Psoas muscle (tissue), 8 donors: ENCODE results near the gene CYYR1. TPM values are rescaled to one million over a fixed set of nuclear protein-coding genes. Genes with fewer than 3 reads are reported as not detected.

ENCODE experiments used
- ATAC-seq, 4 donors: fragments of 200-7000 bp; cut with Tn5 transposase; one replicate each; pipeline ENCODE4 v1.9.1; 2020; ENCODE audit warnings: moderate library complexity in 3 of 4, mild to moderate bottlenecking in 2 of 4
- DNase-seq, 2 donors: peaks; one replicate each; pipeline ENCODE4 v3.0.0-alpha.2; 2020
- H3K27ac ChIP-seq: fragments of 200-600 bp; one replicate; pipeline ENCODE4 v1.8.0; 2022
- H3K27me3 ChIP-seq, 3 donors: fragments of 200-600 bp in 1 of 3; one replicate each; pipeline versions ENCODE4 v1.6.1 to v1.8.0; 2013 to 2022; ENCODE audit warnings: low read length in 2 of 3, mild to moderate bottlenecking in 2 of 3, moderate library complexity in 1 of 3; ENCODE audit not compliant: insufficient read depth in 3 of 3
- H3K36me3 ChIP-seq, 2 donors: fragments of 200-600 bp in 1 of 2; one replicate each; pipeline versions ENCODE4 v1.6.1 to v1.8.0; 2013 to 2022; ENCODE audit warnings: low read depth in 1 of 2, mild to moderate bottlenecking in 1 of 2, moderate library complexity in 1 of 2; ENCODE audit not compliant: insufficient read depth in 1 of 2
- H3K4me1 ChIP-seq: fragments of 200-600 bp; one replicate; pipeline ENCODE4 v1.8.0; 2022
- H3K4me3 ChIP-seq: fragments of 200-600 bp; one replicate; pipeline ENCODE4 v1.8.0; 2022; ENCODE audit warnings: mild to moderate bottlenecking
- H3K9me3 ChIP-seq: fragments of 200-600 bp; one replicate; pipeline ENCODE4 v1.8.0; 2022
- WGBS, 3 donors: extraction: QIAGEN DNeasy Blood & Tissue Kit; methylation state at CpG; one replicate each; pipeline versions ENCODE4 v1.1.6 to v1.1.7; 2013; 5-methylcytosine and 5-hydroxymethylcytosine counted together
- intact Hi-C, 2 donors: fragments of 100-400 bp; cut with DNase I; formaldehyde crosslinking; loops; one replicate each; pipeline versions ENCODE4 v1.11.0 to v1.14.2; 2022
- polyA plus RNA-seq, 3 donors: library from polyadenylated mRNA; stranded (reverse); fragments of 200-250 nt; gene quantifications; one replicate each; pipeline ENCODE4 v1.2.3, GENCODE V29; 2013
- total RNA-seq, 4 donors: library from RNA; stranded (reverse); fragmentation: NEBNext Ultra II Directional in 2 of 4; extraction: Animal tissue kit (Norgen Biotek cat#: 25700) in 2 of 4; gene quantifications; one replicate each; pipeline versions ENCODE4 v1.2.1 to v1.2.4, GENCODE V29; 2021 to 2023
- TF ChIP-seq, protein P1 (sequence below): fragments of 200-600 bp; IDR thresholded peaks from one replicate; pipeline ENCODE4 v1.8.0; 2022; ENCODE audit warnings: antibody characterized with exemption
- donor health status: healthy with polysubstance abuse.
- donor health status: DM: no; HTN: no; CAD: no; lungs with moderate emphysema.
- donor health status: Bipolar disorder and iron deficiency.
- donor health status: healthy.
- donor health status: DM: yes; HTN: yes; CAD: no.
- donor health status: DM: no; HTN: no; CAD: no.
- donor health status: DM: no; HTN: no; CAD: no.
- donor health status: DM: yes; HTN: yes; CAD: no.

Gene CYYR1
- total and polyA plus RNA-seq, 7 donors: 7.1 to 20.4 (median 8.5) TPM

DNA sequence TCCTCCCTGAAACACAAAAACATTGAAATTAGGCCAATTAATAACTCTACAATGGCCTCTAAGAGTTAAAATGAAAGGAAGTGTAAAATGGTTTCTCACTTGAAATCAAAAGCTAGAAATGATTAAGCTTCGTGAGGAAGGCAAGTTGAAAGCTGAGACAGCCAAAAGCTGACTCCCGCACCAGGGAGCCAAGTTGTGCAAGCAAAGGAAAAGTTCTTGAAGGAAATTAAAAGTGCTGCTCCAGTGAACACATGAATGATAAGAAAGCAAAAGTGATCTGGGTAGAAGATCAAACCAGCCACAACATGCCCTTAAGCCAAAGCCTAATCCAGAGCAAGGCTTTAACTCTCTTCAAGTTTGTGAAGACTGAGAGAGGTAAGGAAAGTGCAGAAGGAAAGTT lies 22.8 kb downstream of the CYYR1 start:
- TF ChIP-seq, protein P1, sequence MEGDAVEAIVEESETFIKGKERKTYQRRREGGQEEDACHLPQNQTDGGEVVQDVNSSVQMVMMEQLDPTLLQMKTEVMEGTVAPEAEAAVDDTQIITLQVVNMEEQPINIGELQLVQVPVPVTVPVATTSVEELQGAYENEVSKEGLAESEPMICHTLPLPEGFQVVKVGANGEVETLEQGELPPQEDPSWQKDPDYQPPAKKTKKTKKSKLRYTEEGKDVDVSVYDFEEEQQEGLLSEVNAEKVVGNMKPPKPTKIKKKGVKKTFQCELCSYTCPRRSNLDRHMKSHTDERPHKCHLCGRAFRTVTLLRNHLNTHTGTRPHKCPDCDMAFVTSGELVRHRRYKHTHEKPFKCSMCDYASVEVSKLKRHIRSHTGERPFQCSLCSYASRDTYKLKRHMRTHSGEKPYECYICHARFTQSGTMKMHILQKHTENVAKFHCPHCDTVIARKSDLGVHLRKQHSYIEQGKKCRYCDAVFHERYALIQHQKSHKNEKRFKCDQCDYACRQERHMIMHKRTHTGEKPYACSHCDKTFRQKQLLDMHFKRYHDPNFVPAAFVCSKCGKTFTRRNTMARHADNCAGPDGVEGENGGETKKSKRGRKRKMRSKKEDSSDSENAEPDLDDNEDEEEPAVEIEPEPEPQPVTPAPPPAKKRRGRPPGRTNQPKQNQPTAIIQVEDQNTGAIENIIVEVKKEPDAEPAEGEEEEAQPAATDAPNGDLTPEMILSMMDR: no peak
- peaks cover 0 to 4% (median 0%) of the 10 kb centered on the region in 3 donors for H3K27me3 ChIP-seq
- H3K9me3 ChIP-seq: no peaks in the 10 kb centered on the region
- no peaks in the 10 kb centered on the region for H3K36me3 ChIP-seq
- WGBS, 3 donors: 25 to 33% (median 25%) methylated on average over 2 of the region's 2 CpGs
- no peak overlapping the region for H3K27ac ChIP-seq
- DNase-seq (no peak), ATAC-seq (no peak)
- no peaks in the 10 kb centered on the region for H3K4me1 ChIP-seq
- intact Hi-C loops: no loop called here
- no peak overlapping the region for H3K4me3 ChIP-seq

DNA sequence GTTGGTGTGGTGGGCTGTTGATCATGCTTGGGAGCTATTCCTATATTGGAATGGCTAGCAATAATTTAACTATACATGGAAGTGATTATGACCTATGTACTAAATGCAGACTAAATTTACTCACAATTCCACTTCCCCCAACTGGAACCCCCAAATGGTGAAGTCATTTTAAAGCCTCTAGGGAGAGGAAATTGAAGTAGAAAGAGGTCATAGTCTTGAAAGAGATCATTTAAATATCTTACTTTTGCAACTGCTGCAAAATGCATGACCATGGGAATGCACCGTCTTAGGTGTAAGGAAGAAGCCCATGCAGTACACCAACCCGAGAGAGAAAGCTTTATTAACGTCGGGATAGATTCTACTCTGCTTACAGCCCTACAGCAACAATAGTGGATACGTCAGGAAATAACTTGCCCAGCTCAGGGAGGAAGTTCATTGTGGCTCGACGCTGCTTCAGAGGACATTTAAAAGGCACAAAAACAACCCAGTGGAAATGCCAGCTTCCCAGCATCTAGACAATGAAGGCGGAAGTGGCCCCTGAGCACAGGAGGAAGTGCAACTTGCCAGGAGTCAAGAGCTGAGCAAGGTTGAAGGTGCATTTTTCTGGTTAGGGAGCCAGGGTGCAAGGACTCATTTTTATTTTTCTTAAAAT lies 26.5 kb downstream of the CYYR1 start:
- DNase-seq (no peak), ATAC-seq (peak in 3 of 4 donors; percentile 27 to 39 (median 33))
- TF ChIP-seq, protein P1: no peak
- no peak overlapping the region for H3K4me3 ChIP-seq
- peak overlapping the region; percentile 53 for H3K27ac ChIP-seq
- intact Hi-C loops: no loop called here
- no peaks in the 10 kb centered on the region for H3K4me1 ChIP-seq
- WGBS, 3 donors: 69 to 72% (median 72%) methylated on average over 8 of the region's 8 CpGs
- H3K9me3 ChIP-seq: no peaks in the 10 kb centered on the region
- H3K36me3 ChIP-seq: no peaks in the 10 kb centered on the region
- no peaks in the 10 kb centered on the region for H3K27me3 ChIP-seq

DNA sequence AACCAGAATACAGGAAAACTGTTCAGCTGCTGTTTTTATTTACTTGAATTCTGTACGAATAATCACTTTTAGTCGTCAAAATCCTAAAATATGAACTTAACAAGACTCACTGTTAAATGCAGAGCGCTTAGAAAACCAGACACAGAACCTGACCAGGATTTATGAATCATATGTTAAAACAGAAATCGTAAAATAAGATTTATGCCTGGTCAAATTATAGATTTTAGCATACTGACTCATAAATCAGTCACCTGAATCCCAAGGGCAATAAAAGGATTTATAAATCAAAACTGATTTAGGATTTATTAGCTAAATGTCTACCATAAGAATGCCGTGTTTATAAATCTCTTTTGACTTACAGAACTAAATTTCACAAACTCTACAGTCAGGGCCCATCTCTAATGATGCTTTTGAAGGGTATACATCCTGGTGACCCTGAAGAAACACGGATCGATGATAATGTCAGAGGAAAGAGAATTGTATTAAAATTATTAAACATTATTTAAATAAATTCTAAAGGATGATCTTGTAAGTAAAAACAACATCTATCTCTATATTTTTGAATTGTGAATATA lies 28.8 kb downstream of the CYYR1 start:
- WGBS, 3 donors: 67 to 77% (median 74%) methylated on average over 7 of the region's 7 CpGs
- intact Hi-C loops: no loop called here
- no peak for DNase-seq

DNA sequence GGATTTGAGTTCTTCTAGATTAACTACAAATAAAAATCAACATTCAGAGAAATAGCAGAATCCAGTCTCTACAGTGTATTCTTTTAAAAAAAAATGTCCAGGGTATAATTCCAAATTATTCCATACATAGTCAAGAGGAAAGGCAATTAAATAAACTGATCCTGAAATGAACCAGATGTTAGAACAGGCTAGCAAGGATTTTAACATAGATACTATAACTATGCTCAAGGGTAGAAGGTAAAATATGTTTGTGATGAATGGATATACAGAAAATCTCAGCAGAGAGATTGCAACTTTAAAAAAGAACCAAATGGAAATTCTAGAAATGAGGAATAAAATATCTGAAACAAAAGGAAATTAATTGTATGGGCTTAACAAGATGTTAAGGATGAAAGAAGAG lies 32.4 kb downstream of the CYYR1 start:
- TF ChIP-seq, protein P1: no peak
- Histone ChIP-seq H3K36me3 (no peaks in the 10 kb centered on the region), H3K4me1 (no peaks in the 10 kb centered on the region), H3K4me3 (no peak overlapping the region), H3K9me3 (no peaks in the 10 kb centered on the region), H3K27ac (no peak overlapping the region), H3K27me3 (no peaks in the 10 kb centered on the region)
- intact Hi-C loops: no loop called here
- ATAC-seq: no peak
- no peak for DNase-seq

More for the DNA sequence above, 28.8 kb downstream of the CYYR1 start:
- Histone ChIP-seq H3K4me1 (no peaks in the 10 kb centered on the region), H3K9me3 (no peaks in the 10 kb centered on the region), H3K27me3 (no peaks in the 10 kb centered on the region), H3K27ac (no peak overlapping the region), H3K4me3 (no peak overlapping the region), H3K36me3 (no peaks in the 10 kb centered on the region)
- ATAC-seq: no peak
- TF ChIP-seq, protein P1: no peak

DNA sequence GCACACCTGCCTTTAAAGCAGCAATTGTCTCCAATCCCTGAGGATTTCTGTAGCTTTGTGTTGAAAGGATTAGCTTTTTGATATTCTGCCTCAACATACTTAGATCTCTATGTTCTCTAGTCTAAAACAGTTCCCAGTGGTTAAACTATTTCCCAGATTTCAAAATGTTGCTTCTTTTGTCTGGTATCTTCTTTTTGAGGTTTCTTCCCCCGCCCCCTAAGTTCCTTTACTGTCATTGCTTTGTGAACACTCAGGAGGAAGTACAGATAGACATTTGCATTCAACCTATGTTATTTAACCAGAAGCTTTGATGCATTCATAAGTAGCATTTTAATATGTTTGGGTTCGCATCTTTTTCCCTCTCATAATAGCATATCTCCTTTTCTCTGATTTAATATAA lies 33.5 kb downstream of the CYYR1 start:
- DNase-seq (no peak), ATAC-seq (no peak)
- Histone ChIP-seq H3K9me3 (no peaks in the 10 kb centered on the region), H3K27me3 (no peaks in the 10 kb centered on the region), H3K4me1 (no peaks in the 10 kb centered on the region), H3K36me3 (no peaks in the 10 kb centered on the region), H3K4me3 (no peak overlapping the region), H3K27ac (no peak overlapping the region)
- 94 to 97% (median 96%) methylated on average over 2 of the region's 2 CpGs for WGBS, 3 donors
- intact Hi-C loops: no loop called here
- TF ChIP-seq, protein P1: no peak
